HG03558 (cell line): ENCODE measurements around the gene C10orf90.

Source experiments
- ATAC-seq: cut with Tn5 transposase; IDR thresholded peaks from one replicate; pipeline ENCODE4 v1.9.1; 2021; ENCODE audit warnings: moderate number of reproducible peaks; ENCODE audit not compliant: unreplicated experiment; ENCODE audit errors: extremely low read depth

The C10orf90 gene

DNA sequence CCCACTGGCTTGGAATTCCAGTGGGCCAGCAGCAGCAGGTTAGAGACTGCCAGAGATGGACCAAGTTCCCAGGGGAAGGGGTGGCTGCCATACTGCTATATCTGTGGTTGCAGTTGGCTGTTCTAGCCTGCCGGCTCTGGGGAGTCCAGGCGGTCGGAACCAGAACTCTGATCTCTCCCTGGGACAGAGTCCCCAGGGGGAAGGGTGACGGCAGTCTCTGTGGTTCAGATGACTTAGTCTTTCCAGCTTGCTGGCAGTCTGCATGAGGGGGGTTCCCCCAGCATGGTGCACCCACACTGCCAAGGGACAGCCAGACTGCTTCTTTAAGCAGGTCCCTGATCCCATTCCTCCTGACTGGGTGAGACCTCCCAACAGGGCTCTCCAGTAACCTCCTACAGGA, 82.5 kb downstream of the C10orf90 start:
- no peak for ATAC-seq

DNA sequence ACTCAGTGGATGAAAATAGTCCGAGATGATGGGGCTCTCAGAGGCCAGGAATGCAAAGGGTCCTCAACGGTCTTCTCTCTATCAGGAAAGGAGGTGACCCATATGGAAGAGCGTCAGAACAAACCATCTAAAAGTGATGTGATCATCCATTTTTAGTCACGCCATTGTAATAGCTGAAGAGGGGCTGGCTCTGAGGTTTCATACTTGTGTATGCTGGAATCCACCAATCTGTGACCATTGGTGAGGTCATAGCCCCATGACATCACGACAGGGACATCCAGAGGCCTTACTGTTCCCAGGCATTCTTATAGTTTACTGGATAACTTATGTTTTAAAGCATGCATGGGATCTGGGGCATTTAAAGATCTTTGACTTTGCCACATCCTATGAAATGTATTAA, 83.6 kb downstream of the C10orf90 start:
- ATAC-seq = no peak

DNA sequence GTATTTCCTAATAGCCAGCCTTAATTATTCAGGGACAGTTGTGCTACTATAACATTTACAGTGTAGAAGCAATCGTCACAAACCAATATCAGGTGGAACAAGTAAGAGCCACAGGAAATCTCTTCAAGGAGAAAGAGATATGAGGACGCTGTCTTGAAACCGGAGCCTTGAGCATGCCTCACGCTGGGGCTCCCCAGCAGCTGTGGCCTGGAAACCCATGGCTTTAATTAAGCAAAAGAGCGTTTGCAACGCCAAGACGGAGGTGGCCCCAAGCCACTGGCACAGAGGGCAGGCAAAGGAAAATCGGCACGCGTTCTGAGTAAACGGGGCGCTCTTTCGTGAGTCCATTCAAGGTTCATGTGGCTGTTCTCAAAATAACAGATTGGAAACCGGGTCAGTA, 84.4 kb downstream of the C10orf90 start:
- ATAC-seq = no peak

DNA sequence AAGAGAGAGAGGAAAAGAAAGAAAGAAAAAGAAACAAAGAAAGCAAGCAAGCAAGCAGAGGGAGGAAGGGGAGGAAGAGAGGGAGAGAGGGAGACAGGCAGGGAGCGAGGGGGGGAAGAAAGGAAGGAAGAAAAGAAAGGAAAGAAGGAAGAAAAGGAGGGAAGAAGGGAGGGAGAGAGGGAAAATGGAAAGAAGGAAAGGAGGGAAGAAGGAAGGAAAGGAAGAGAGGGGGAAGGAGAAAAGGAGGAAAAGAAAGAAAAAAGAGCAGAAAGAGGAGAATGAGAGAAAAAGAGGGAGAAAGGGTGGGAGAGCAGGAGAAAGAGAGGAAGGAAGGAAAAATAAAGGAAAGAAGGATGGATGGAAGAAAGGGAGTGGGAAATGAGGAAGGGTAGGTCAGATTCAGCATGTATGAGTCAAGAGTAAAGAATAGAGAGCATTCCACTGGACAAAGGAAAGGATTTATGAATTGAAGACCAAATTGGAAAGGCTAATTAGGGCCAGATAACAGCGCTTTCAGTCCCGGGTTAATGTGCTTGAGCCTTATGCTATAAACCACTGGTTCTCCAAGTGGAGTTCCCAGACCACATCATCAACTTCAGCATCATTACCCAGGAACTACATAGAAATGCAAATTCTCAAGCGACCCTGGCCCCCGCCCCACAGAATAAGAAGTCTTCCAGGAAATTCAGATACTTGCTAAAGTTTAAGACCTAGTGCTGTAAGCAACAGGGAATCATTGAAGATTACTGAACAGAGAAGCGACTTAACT, 85.1 kb downstream of the C10orf90 start:
- ATAC-seq = no peak

DNA sequence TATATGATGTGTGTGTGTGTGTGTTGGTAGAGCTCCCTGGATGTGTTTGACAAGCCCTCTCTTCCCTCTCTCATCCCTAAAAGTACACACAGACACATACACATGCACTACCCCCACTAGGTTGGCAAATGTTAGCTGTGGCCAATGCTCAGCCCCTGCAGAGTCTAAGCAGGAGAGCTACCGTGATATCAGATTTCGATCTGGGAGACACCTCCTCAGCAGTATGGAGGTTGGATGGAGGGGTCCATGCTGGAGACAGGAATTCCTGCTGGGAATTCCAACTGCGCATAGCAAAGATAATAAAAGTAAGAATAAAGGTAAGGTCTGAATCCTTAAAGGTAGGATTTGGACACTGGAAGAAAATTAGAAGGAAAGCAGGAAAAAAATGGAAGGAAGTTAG, 85.7 kb downstream of the C10orf90 start:
- ATAC-seq = no peak

DNA sequence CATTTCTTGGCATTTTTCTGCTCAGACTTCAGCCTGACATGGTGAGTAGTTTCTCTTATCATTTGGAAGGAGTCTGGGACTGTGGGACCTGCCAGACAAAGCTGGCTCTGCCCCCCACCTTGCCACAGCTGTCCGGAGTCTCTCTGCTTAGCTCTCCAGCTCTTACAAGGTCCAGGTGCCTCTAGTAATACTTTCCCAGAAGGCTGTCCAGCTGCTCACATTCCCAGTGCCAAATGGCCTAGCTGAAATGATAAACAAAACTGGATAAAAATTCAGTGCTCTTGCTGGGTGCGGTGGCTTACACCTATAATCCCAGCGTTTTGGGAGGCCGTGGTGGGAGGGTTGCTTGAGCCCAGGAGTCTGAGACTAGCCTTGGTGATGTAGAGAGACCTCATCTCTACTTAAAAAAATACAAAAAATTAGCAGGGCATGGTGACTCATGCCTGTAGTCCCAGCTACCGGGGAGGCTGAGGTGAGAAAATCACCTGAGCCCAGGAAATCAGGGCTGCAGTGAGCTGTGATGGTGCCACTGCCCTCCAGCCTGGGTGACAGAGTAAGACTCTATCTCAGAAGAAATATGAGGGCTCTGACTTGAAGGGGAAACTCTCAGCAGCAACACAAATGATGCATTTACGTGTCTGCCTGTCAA, 86.8 kb downstream of the C10orf90 start:
- no peak for ATAC-seq

DNA sequence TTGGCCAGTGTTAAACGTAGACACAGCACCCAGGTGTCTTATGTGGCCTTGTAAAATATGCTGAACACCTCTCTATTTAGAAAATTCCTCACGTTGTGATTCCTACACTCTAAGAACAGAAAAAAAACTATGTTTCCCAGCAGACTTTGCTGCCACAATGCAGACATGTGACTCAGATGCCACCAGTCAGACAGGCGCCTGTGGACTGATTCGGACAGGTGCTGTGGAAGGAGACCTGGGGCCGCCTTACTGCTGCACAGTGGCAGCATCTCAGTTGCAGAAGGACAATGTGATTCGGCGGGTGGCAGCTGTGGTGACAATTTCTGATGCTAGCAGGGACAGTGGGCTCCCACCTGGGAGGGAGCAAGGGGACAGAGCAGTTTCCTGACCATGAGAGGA, 88.8 kb downstream of the C10orf90 start:
- ATAC-seq = no peak

DNA sequence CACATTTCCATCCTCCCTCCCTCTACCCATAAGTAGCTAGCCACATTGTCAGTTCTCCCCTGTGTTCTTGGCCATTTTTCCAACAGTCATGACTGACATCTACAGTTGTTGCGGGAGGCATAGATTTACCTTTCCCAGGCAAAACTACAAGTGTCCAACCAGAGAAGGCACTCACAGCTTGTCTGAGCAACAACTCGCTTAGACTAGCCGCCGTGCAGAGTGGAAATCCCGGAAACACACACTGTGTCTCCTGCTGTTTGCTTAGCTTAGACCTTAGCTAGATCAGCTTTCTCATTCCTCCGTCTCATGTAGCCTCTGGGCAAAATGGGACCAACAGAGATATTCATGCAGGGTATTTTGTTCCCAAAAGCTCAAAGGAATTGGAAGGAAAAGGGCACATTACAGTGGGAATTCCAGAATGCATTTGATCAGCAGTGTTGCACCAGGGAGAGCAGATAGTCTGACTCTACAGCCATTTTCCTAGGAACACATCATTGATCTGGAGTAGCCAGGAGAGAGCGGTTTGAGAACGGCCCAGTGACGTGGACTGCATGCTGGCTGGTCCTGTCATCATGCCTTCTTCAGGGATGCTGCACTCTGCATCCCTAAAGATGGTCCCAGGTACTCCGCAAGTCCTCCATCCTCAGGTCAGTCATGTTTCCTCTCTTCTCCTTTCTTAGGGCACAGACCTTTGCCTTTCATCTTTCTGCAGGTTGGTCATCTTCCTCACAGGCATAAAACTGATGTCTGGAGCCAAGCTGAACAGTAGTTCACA, 89.4 kb downstream of the C10orf90 start:
- no peak for ATAC-seq

DNA sequence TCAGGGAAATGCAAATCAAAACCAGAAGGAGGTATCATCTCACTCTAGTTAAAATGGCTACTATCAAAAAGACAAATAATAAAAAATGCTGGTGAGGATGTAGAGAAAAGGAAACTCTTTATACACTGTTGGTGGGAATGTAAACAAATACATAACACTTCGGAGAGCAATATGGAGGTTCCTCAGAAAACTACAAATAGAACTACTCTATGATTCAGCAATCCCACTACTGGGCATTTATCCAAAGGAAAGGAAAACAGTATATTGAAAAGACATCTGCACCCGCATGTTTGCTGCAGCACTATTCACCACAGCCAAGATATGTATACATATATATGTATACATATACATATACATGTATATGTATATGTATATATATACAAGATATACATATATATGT, 94.2 kb downstream of the C10orf90 start:
- ATAC-seq = no peak

DNA sequence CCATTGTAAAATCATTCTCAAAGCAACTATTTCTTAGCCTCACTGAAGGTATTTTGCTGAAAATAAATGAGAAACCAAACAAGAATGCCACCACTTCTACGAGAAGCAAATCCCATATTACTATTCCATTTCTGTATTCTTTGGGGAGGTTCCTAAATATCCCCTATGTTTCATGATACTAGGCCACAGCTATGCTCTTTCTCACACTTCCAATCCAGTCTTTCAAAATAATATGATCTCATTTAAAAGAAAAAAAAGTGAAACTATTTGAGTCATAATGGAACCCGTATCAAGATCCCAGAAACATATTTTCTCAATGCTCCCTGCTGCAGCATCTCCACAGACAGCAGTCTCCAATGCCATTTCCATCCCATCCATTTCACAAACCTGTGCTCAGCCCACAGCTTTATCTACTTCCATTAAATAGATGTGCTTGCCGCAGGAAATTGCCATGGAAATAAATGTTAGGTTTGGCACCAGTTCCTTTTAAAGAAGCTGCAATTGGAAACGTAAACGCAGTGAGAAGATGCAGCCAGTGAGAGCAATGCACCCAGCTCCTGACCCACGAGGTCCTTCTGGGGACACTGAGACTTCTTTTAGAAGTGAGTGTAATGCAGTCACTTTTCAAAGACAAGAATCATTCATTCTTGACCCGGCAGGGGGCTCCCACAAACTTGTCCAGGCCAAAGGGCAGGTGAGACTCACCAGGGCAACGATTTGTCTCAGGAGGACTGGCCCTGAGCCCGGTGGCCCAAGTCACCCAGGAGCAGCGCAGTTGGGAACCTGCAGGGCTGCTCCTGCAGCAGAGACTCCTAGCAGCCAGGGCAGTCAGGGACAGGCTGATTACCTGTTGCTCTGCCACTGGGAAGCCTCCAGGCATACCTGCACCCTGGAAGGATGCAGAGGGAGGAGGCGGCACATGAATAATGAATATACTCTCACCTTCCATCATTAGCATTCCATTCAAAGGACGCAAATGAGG, 99.6 kb downstream of the C10orf90 start:
- no peak for ATAC-seq

DNA sequence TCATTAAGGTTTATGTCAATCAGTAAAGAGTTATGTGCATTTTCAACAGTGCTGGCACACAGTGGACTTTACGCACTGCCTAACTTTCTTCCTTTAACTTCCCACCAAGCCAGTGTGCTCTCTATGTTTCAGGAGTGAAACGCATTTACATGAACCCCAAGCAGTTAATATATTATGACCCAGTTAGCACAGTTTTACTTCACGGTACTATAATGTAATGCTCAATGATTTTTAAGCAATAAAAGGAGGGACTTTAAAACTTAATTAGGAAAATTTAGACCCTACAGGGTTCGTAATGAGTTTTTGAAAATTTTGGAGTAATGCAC, 100.3 kb downstream of the C10orf90 start:
- ATAC-seq = no peak

DNA sequence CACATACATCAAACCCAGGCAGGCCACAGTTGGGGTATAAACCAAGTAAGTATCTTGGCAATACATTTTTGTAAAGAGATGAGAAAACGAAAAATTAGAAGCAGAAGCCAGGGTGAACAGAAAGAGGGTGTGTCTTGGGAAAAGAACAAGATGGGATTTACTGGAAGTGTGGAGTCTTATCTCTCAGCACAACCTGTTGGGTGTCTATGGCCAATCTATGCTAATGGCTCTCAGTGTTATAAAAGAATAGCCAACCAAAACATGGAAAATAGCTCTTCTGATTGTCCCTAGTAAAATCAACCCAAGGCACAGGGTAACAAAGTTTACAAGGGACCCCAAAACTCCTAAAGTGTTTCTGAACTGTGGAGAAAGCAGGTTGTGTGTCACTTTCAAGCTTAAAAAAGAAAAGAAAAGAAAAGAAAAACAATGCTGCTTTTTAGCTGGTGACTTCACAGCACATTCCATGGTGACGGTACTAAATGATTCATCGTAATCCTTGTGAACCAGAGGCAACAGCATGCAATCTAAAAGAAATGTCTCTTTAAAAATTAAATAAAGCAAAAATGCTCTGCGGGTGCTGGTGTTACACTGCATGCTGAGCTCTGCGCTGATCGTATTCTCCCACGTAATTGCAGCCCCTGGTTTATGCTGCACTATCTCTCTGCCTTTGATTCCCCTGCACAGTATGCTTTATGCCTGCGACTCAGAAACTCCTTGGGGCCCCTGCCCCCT, 100.8 kb downstream of the C10orf90 start:
- no peak for ATAC-seq

DNA sequence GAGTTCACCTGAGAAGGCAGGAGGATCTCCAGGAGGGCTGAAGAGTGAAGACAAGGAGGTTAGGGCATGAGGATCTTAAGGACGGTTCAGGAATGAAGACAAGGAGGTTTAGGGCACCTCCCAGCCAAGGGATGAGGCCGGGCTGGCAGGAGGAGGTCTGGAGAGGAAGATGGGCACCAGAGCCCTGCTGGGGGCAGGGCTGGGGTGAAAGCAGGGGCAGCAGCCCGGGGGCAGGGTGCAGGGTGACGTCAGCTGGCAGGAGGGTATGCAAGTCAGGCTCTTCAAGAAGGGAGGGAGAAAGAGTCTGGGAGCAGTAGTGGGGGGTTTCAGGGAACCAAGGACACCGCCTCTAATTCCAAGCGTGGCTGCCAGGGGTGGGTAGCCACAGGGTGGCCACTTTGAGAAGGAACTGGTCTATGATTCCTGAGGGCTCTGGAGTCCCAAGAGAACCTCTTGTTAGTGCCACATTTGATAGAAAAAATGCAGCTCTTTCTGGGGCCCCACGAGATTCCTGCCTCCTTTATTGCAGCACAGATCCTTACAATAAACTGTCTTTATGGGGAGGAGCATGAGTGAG, 101.6 kb downstream of the C10orf90 start:
- no peak for ATAC-seq

DNA sequence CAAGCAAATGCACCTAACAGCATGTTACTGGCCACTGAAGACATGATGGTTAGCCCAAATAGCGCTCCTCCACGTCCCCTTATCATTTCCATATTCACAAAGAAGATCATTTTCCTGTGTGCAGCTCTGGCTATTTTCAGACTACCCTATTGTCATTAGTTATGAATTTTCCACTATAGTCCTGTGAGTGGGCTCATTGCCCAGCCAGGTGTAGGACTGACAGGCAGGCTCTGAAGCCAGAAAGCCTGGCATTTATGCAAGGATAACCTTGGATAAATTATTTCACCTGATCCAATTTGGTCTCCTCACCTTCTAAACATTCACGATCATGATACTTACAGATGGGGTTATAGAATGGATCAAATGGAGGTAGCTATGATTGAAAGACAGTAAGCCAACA, 104.6 kb downstream of the C10orf90 start:
- ATAC-seq = no peak

DNA sequence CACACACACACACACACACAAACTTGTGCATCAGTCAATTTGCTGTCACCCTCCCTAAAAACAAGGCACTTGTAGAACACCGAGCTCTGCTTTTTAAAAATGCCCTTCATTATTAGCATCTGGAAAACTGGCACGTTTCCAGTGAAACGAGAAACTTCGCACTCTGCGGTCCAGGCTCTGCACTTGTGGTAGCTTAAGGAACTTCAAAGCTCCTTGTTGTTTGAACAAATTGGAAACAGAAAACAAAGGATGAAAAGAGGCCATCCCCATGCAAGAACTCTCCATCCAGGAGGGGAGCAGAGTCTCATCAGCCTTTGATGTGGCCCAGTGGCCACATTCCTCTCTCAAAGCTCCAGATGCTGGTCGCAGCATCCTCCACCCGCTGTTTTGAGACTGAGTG, 105.1 kb downstream of the C10orf90 start:
- no peak for ATAC-seq

DNA sequence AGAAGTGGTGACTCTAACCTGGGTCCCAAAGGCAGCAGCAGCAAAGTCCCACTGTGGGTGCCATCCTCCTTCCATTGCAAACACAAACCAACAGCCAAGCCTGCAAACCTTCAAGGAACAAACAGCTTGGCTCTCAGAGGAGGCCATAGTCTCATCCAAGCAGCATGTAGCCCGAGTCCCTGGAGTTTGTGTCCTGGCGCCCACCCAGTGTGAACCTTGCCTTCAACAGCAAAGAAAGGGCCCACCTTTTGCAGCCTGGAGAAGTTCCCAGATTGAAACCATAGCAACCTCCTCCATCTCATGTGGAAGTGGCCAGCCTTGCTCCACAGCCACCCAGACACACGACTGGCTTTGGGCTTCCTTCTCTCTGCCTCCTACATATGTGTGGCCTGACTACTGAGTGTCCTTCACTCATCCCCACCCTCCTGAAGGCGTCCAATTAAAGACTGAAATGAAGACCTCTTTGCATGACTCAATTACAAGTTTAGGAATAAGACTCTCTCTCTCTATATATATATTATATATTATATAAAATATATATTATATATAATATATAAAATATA, 106.1 kb downstream of the C10orf90 start:
- ATAC-seq = no peak

DNA sequence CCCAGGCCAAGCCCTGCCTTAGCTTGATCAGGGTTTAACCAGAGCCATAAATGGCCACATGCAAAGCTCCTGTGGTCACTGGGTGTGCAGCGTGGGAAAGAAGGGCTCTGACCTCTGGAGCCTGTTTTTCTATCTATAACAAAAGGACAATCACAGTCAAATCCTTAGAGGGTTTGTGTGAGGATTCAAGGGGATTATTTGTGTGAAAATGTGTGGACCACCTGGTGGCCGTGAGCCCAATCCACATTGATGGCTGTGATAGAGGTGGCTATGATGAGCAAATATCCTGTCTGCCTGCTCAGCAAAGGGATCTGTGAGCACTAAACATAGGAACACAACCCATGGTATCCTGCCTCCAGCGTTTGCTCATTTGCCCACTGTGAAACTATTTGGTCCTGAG, 107.1 kb downstream of the C10orf90 start:
- no peak for ATAC-seq

DNA sequence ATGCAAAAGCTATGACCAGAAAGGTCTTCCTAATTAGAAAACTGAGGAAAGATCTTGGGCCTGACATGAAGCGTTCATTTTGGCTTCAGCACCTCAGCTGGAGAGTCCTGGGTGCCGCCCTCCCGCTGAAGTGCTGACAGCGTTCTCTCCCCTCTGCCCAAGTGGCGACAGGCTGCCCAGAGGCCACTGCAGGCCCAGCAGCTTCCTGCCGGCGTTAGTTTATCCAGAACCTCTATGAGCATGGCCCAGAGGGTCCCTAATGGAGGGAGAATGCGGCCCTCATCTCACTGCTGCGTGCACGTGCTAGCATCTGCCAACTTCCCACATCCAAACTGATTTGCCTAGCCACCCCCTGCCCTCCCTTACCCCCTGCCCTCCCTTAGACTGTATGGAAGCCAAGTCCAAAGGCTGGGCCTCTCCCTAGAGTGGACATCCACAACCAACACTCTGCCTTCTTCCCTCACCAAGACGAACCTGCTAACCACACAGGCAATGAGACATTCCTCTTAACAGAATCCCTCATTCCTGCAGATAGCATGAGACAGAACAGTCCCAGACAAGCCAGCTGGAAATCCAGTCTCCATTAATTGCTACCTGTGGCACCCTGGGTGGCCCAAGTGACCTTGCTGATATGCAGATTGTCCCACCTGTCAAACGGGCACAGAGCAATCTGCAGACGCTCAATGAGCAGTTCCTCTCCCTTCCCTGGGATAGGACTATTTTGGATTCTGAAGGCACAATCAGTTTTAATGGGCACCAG, 108.4 kb downstream of the C10orf90 start:
- ATAC-seq = no peak
